Keratinocyte (primary cell): ENCODE measurements around the gene KIF2C.

Experiments used
- EZH2 ChIP-seq: IDR thresholded peaks from one replicate; pipeline ENCODE4 v1.6.1; 2012; ENCODE audit warnings: inconsistent platforms, mild to moderate bottlenecking, low read length, moderate library complexity
- TF ChIP-seq, protein P1 (sequence below), 3 experiments: IDR thresholded peaks in 1 of 3; conservative IDR thresholded peaks in 1 of 3; optimal IDR thresholded peaks in 1 of 3; 2 replicates in 2 of 3; 3 replicates in 1 of 3; pipeline versions ENCODE3 to v1.5.1; 2011; ENCODE audit warnings: low read length in 3 of 3, mild to moderate bottlenecking in 3 of 3, moderate library complexity in 2 of 3, control low read depth in 1 of 3, inconsistent platforms in 1 of 3; ENCODE audit not compliant: insufficient read depth in 2 of 3; ENCODE audit errors: extremely low read depth in 1 of 3

- TF ChIP-seq, protein P1, sequence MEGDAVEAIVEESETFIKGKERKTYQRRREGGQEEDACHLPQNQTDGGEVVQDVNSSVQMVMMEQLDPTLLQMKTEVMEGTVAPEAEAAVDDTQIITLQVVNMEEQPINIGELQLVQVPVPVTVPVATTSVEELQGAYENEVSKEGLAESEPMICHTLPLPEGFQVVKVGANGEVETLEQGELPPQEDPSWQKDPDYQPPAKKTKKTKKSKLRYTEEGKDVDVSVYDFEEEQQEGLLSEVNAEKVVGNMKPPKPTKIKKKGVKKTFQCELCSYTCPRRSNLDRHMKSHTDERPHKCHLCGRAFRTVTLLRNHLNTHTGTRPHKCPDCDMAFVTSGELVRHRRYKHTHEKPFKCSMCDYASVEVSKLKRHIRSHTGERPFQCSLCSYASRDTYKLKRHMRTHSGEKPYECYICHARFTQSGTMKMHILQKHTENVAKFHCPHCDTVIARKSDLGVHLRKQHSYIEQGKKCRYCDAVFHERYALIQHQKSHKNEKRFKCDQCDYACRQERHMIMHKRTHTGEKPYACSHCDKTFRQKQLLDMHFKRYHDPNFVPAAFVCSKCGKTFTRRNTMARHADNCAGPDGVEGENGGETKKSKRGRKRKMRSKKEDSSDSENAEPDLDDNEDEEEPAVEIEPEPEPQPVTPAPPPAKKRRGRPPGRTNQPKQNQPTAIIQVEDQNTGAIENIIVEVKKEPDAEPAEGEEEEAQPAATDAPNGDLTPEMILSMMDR (optimal IDR thresholded peaks at IDR 0.05 in 1 of 3, IDR thresholded peaks at IDR 0.05 in 1 of 3, conservative IDR thresholded peaks at IDR 0.05 in 1 of 3; ENCODE audit: extremely low read depth in 1 of 3, insufficient read depth in 2 of 3, low read length in 3 of 3), result no peak
- TF ChIP-seq EZH2, result no peak
Measured at GRCh38 chr1:44803312-44804095, 63.9 kb downstream of the KIF2C start.
